GM19025 (cell line): ENCODE measurements around the gene HOXC9.

Source experiments
- ATAC-seq: cut with Tn5 transposase; IDR thresholded peaks from one replicate; pipeline ENCODE4 v1.9.1; 2021; ENCODE audit warnings: mild to moderate bottlenecking, low read depth, moderate library complexity; ENCODE audit not compliant: unreplicated experiment

HOXC9 gene

GRCh38 chr12:54000116-54001114, at the start of gene HOXC9:
HOXC9 (plus strand) TSS chr12:54000161; CDS start chr12:54000189, 28 bp downstream.
- no peak for ATAC-seq

GRCh38 chr12:53950437-53950773, 49.6 kb upstream of the HOXC9 start:
- ATAC-seq, result no peak

- no peak for ATAC-seq
Observed at GRCh38 chr12:53950789-53951576, 49.0 kb upstream of the HOXC9 start.

GRCh38 chr12:53951577-53952334, 48.2 kb upstream of the HOXC9 start:
- no peak for ATAC-seq

GRCh38 chr12:53952335-53952694, 47.6 kb upstream of the HOXC9 start:
- ATAC-seq, result no peak

- ATAC-seq, result no peak
Observed at GRCh38 chr12:53952871-53953734, 46.9 kb upstream of the HOXC9 start.

GRCh38 chr12:53953831-53954693, 45.9 kb upstream of the HOXC9 start:
- ATAC-seq, result no peak

- no peak for ATAC-seq
Observed at GRCh38 chr12:53954694-53955035, 45.3 kb upstream of the HOXC9 start, which contains the start of gene HOXC12. HOXC12 (plus strand) TSS chr12:53954903; CDS start chr12:53954930, 27 bp downstream.

GRCh38 chr12:53955036-53955775, 44.8 kb upstream of the HOXC9 start:
- no peak for ATAC-seq

- ATAC-seq, result no peak
Observed at GRCh38 chr12:53955776-53956250, 44.1 kb upstream of the HOXC9 start.

GRCh38 chr12:53956251-53956887, 43.6 kb upstream of the HOXC9 start:
- ATAC-seq, result no peak

- ATAC-seq, result no peak
Observed at GRCh38 chr12:53956914-53957536, 42.9 kb upstream of the HOXC9 start.

- no peak for ATAC-seq
Observed at GRCh38 chr12:53958128-53958527, 41.8 kb upstream of the HOXC9 start.

- no peak for ATAC-seq
Observed at GRCh38 chr12:53959314-53959713, 40.6 kb upstream of the HOXC9 start.

GRCh38 chr12:53960187-53961024, 39.6 kb upstream of the HOXC9 start:
- ATAC-seq, result no peak

- ATAC-seq, result no peak
Observed at GRCh38 chr12:53961025-53961761, 38.8 kb upstream of the HOXC9 start.
